NB4 (cell line): ENCODE results near the gene FAM20C.

Experiments used
- MAX ChIP-seq: IDR thresholded peaks from 2 replicates; pipeline ENCODE4 v1.6.1; 2011; ENCODE audit warnings: low read depth, low read length
- POLR2A ChIP-seq: IDR thresholded peaks from 2 replicates; pipeline ENCODE4 v1.6.1; 2011; ENCODE audit warnings: mild to moderate bottlenecking; ENCODE audit not compliant: insufficient read length; ENCODE audit errors: extremely low read depth

GRCh38 chr7:191981-192649, at the start of gene FAM20C:
- TF ChIP-seq MAX (no peak), POLR2A (no peak)
